Stimulated activated CD8-positive, alpha-beta memory T cell treated with anti-CD3 and anti-CD28 coated beads, Interleukin-15, amount 100 ng/mL, for 24 hours (primary cell): ENCODE data around the gene TPD52L2.
"Not testable (repeated sequence)": the region's sequence is repeated elsewhere in the genome, so short reads cannot be mapped to it uniquely, and the experiment has no call there.

Experiments used
- DNase-seq: peaks from one replicate; pipeline ENCODE4 v3.0.0-alpha.2; 2020; ENCODE audit warnings: low read depth

The TPD52L2 gene

DNA sequence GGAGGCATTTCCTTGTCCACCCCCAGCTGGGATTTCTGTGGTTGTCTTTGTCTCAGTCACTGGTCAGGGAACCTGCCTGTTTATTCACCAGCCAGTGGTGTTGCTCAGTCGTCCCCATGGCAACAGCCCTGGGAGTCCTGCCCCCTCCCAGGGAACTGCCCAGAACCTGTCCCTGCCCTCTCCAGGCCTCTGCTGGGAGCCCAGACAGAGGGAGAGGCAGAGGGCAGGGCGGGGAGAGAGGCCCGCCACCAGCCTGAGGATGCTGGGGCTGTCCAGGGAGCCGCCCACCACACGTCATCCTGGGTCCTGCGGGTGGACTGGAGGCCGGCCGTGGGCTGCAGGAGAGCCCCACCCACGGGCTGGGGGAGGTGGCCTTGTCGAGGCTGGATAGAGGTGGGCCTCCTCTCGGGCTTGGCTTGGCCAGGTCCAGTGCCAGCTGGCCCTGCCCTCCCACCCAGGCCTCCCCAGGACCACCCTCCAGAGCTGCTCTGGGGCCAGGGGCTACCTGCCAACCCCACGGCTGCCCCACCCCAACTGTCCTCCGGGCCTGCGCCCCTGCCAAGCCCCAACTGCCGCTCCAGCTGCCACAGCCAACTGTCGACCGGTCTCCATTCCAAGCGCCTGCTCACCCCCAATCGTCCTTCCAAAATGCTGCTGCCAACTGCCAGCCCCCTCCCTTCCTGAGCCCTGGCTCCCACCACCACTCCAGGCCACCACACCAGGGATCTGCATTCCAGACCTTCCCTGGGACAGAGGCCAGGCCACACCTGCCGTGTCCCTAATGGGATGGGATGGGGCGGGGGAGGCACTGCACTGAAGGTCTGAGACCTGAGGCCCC, 29.8 kb upstream of the TPD52L2 start:
- no peak for DNase-seq

DNA sequence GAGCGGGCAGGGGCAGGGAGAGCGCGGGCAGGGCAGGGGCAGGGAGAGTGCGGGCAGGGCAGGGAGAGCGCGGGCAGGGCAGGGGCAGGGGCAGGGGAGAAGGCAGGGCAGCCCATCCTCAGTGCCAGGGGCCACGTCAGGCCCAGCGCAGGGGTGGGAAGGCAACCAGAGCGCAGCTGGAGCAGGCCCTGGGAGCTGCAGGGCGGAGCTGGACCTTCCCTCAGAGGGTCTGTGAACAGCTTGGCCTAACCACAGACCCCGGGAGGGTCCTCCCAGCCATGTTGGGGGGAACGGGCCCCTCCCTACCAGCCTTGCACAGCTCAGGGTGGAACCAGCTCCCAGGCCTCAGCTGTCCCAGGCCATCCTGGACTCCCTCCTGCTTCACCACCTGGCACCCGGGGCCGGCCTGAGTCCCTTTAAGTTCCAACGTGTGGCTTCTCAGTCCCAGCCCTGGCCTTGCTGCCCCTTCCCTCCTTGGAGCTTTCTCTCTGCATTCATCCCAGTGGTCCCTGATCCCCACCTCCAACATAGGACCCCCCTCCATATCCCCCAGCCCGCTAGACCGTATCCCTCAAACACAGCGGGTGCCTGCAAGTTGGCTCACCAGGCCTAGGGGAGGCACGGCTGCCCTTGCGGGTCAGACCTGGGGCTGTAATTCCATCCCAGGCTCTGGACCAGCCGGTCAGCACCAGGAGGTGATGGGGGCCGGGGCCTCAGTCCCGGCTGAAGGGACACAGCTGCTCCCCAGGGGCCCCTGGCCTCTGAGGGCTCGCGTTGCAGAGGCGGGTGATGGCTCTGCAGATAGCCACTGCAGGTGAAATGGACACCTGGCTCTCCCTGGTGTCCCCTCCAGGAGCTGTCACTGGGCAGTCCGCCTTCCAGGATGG, 28.4 kb upstream of the TPD52L2 start:
- no peak for DNase-seq

DNA sequence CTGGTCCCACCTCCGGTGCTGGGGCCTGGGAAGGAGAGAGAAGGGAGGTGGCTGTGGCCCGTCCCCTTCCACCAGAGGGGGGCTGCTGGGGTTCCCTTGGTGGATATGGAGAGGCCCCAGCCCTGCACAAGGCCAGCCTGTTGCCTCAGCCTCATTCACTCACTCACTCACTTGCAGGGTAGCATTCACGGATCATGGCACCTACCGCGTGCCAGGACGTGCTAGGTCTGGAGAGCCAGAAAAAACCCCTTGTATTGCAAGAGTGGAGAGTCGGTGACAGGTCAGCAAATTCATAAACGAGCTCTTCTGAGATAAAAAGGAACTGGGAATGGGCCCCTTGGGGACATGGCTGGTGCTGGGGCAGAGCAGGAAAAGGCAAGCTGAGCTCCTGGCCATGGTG, 27.6 kb upstream of the TPD52L2 start:
- no peak for DNase-seq

DNA sequence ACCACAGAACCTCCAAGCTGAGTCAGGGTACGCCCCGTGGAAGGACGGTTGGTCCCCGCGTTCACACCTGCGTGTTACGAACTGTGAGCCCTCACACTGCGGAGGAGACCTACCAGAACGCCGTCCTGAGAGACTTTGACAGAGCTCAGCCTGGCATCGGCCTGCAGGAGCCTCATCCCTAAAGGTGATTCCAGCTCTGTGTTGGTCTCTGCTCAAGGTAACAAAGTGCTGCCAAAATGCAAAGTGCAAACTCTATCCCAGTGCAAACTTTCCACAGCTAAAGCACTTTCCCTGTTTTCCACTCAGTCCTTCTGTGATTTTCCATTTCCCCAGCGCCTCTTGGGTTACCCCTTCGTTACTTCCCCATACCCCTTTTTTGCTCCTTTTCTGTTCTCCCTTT, 25.4 kb upstream of the TPD52L2 start:
- DNase-seq = no peak

DNA sequence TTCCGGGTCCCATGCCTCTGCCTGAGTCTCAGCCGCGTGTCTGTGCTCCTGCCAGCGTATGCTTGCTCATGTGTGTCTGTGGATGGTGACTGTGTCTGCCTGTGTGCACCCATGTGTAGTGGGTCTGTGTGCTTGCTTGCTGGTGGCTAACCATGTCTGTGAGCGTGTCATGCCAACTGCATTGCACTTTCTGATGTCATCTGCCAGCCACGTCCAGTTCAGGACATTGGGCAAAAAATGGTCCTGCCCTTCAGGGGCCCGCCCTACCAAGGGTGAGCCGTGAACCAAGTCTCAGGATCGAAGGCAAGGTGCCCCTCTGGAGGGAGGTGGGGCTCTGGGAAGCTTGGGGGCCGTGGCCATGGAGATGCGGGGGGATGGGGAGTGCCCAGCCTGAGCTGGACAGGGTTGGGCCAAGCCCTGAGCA, 24.7 kb upstream of the TPD52L2 start:
- DNase-seq = no peak

DNA sequence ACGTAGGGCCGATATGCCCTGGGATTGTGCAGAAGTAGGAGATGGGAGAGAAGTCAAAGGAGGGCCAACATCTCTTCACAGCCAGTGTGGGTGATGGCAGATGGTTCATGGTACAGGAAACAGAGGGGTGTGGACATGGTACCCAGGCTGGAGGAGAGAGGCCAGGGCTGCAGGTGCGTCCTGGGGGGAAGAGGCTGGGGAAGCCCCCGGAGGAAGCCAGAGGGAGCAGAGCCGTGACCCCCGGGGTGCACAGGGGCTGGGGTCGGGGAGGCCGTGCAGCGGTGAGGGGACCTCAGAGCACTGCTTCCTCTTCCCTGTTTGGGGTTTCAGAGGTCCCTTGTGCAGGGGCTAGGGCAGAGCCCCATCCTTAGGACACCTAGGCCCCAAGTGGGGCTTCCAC, 22.8 kb upstream of the TPD52L2 start:
- DNase-seq = no peak

DNA sequence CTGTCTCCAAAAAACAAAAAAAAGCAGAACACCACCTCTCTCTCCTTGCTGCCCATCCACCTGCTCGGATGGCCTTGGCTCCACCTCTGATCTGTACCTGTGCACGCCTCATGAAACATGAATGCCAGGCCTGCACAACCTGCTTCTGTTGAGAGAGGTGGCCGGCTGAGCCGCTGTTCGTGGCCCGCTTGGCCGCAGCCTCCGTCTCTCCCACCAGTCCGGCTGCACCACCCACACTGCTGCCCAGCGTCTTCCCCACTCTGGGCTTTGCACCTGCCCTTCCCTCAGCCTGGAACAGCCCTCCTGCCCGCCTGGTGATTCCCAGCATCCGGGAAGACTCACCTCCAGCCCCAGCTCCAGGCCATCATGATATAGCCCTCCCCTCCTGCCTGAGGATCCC, 21.8 kb upstream of the TPD52L2 start:
- no peak for DNase-seq

DNA sequence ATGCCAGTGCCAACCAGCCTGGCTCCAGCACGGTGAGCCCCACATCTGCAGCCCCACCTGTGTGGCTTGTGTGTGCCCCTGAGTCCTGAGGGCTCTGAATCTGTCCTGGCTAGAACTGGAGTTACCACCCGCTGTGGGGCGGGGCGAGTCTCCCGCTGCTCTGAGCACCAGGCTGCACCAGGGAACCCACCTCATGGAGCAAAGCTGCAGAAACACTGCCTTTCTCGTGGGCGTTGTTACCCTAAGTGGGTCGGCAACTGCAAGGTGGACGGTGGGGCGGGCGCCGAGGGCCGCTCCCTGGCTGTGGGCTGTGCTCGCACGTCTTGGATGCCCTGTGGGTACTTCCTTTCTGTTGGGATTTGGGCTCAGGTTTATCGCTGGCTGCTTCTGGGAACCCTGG, 21.3 kb upstream of the TPD52L2 start:
- DNase-seq = no peak

DNA sequence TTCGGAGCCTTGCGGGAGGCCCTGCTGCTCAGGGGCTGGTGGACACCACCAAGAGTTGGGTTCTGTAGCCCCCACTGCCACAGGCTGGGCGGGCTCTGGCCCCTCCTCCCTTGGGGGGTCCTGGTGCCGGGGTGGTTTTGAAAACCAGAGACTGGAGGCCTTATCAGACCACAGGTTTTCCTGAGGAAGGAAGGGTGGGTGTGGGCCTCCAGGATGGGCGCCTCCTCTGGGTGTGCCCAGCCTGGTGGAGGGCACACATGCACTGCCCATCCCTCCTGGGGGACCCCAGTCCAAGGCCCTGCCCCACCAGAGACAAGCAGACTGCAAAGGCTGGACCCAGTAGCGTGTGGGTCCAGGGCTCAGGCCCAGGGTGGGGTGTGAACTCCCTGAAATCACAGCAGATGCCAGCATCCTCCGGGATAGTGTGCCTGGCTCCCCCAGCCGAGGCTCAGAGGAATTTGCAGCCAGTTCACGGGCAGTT, 20.5 kb upstream of the TPD52L2 start:
- no peak for DNase-seq

DNA sequence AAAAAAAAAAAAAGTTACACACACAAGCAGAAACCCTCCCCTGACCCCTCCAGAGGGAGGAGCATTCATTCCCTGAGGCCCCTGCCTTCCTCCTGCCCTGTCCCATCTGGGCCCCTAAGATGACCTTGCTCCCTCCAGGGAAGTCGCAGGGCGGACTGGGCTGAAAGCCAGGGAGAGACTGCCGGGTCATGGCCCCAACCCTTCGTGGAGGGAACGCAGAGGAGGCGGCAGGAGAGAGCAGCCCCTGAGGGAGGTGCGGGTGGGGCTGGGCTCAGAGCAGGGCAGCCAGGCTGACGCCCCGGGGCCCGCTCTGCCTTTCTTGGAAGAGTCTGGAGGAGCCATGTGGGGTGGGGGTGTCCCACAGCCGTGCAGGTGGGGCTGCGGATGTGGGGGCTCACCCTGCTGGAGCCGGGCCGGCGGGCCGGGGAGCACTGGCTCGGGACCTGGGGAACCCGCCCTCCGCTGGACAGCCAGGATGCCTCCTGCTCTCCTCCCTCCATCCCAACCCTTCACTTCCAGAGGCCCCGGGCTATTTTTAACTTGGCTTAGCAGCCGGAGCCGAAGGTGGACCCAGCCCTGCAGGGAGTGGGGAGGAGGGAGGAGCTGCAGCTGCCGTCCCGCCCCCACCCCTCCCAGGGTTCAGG, 18.8 kb upstream of the TPD52L2 start:
- no peak for DNase-seq

DNA sequence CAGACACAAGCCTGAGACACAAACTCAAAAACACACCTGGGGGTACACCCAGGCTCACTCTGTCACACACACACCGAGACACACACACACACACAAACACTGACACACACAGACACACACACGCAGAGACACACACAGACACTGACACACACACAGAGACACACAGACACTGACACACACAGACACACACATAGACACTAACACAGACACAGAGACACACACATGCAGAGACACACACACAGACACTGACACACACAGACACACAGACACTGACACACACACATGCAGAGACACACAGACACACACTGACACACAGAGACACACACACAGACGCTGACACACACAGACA, 18.2 kb upstream of the TPD52L2 start:
- no peak for DNase-seq

DNA sequence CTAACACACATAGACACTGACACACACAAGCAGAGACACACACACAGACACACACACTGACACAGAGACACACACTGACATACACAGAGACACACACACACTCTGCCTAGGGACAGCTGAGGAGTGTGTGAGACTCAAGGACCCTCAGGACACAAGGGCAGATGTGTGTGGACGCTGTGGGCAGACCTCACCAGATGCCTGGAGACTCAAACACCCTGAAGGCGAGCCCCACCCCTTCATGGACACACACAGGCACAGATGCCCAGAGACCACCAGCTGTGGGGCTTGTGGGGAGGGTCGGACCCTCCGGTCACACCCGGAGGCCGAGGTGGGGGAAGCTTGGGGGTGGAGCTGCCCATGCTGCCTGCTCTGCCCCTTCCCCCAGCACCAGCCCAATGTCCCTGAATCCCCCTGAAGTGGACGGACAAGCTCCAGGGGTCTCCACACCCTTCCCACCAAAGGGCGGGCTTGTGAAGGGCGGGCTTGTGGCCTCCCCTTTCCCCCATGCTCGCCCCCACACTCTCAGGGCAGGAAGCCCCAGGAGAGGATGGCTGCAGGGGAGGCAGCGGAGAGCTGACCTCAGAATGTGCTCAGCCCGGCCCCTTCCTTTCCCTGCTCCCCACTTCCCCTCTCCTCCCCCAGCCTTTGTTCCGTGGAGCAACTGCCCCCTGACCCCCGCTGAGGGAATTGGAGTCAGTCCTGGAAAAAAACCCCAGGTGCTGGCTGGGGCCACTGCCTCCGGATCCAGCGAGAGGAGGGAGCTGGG, 17.6 kb upstream of the TPD52L2 start:
- no peak for DNase-seq

DNA sequence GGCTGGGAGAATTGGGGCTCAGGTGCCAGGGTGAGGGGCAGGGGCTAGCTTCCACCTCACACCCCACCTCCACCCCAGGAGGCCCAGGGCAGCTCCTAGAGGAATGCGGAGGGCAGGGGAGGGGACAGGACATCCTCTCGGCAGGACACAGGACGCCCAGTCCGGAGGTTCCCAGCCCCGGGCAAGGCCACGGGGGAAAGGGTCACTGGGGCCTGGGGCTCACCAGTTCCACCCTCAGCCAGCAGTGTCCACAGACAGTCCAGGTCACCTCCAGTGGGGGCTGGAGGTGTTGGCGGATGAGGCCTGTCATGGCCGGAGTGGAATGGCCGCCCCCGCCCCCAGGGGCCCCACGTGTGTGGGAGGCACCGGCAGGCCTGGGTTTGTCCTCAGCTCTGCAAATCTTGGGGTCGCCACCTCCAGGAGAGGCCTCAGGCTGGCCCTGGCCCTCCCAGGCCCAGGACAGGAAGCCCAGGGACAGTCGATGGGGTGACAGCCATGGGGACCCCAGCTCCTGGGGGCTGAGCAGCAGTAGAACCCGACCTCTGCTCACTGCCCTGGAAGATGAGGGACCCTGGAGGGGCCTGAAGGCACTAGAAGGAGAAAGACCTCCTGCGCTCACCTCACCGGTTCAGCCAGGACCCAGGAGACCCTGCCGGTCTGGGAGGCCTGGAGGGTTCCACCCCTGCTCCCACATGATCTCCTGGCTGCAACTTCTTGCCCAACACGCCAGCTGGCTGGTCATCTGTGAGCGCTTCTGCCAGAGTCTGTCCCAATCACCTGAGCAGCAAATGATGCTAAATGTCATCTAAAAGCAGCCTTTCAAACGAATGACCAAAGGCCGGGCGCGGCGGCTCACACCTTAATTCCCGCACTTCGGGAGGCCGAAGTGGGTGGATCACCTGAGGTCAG, 16.8 kb upstream of the TPD52L2 start:
- DNase-seq = no peak

DNA sequence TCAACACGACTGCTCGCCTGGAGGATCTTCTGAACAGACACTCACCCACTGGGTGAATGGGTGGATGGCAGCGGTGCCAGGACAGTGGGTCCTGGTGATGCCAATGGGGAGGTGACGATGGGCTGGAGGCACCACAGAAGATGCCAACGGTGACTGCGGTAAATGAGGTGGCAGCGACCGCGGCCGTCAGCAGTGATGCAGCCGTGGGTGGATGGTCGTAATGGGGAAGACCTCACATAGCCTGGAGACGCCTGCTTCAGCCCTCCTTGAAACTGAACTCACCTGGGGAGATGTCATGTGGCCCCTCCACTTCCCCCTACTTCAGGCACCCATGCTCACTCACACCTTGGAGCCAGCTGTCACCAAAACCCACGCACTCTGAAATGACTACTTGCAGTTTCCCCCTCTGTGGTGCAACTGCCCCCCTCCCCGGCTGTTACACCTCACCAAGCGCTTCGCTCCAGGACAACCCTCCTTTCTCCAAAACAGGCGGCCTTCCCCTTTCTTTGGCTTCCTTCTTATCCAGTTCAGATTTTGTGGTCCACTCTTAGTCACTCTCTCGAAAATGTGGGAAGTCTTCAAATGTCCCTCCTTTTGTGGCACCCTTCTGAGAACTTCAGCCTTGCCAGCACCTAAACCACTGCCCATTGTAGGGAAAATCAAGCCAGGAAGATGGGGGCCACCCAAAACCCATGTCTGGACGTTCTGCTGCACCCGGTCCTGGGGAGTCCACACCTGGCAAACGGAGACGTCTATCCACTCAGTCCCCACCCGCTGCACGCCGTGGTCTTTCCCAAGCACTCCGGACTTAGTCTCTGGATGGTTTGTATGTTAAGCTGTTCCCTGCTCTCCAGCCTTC, 14.2 kb upstream of the TPD52L2 start:
- no peak for DNase-seq

DNA sequence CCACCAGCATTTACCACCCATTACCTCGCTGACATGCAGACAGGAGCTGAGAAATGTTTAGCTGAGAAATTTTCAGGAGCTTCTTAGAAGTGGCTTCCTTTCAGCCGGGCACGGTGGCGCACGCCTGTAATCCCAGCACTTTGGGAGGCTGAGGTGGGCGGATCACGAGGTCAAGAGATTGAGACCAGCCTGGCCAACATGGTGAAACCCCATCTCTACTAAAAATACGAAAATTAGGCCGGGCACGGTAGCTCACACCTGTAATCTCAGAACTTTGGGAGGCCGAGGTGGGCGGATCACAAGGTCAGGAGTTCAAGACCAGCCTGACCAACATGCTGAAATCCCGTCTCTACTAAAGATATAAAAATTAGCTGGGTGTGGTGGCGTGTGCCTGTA, 13.5 kb upstream of the TPD52L2 start:
- not testable (repeated sequence) for DNase-seq

DNA sequence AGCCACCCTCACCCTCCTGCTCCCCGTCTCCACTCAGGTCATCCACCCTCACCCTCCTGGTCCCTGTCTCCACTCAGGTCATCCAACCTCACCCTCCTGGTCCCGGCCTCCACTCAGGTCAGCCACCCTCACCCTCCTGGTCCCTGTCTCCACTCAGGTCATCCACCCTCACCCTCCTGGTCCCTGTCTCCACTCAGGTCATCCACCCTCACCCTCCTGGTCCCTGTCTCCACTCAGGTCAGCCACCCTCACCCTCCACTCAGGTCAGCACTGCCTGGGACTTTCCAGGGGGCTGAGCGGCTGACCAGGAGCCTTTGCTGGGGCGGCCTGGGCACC, 11.4 kb upstream of the TPD52L2 start:
- not testable (repeated sequence) for DNase-seq

DNA sequence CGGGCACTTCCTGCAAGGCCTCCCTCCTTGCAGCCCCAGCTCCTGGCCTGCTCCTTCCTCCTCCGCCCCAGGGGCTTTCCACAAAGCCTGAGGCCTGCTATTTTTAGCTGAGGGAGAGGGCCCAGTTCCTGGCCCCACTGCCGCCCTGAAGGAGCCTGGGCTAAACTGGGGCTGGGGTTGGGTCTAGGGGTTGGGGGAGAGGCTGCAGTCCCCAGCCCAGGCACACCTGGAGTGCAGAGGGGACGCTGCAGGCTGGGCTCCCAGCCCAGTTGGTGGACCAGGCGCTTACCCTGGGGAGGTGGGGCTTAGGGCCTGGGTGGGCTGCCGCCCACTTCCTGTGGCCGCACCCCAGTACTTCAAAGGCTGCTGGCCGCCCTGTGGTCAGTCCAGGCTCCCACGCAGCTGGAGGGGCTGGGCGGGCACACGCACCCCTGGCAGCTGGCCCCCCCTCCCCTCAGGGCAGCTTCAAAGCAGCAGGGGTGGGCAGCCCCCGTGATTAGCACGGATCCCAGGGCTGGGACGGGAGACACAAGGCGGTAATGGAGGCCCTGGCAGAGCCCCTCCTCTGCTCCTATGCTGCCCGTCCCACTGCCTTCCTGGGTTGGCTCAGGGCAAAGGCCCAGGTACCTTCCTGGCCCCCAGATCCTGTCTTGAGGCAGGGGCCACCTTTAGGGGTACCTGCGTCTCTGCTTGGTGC, 10.9 kb upstream of the TPD52L2 start:
- DNase-seq = no peak

DNA sequence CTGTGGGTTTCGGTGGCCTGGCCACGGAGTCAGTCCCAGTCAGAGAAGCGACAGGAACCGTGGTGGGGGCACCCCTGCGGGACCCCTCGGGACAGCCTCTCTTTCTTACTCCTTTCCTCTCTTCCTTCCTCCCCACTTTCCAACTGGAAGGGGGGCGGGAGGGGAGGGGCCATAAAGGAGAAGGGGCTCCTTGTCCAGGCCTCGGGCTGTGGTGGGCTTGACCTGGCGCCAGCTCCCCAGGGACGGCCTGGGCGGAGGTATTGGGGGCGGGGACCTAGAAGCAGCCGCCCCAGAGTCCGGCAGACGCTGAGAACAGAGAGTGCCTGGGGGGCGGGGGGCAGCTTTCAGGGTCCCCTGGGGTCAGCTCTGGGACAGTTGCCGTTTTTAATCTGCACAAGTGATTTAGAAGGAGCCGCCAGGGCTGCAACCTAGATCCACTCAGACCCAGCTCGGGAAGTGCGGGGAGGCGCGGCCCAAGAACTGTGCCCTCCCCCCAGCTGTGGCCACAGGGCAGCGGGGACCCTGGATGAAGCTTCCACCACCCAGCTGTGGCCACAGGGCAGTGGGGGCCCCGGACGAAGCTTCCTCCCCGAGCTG, 10.2 kb upstream of the TPD52L2 start:
- no peak for DNase-seq
